HG03558 (cell line): ENCODE data around the gene PROP1.
"Not testable (repeated sequence)": the region's sequence is repeated elsewhere in the genome, so short reads cannot be mapped to it uniquely, and the experiment has no call there.

ENCODE experiments used
- ATAC-seq: cut with Tn5 transposase; IDR thresholded peaks from one replicate; pipeline ENCODE4 v1.9.1; 2021; ENCODE audit warnings: moderate number of reproducible peaks; ENCODE audit not compliant: unreplicated experiment; ENCODE audit errors: extremely low read depth

Gene PROP1

GRCh38 chr5:177949656-177950055 lies 46.4 kb downstream of the PROP1 start:
- not testable (repeated sequence) for ATAC-seq

- ATAC-seq: not testable (repeated sequence)
Measured at GRCh38 chr5:177949065-177949464, 47.0 kb downstream of the PROP1 start.

GRCh38 chr5:177947912-177948311 lies 48.1 kb downstream of the PROP1 start:
- ATAC-seq: not testable (repeated sequence)

GRCh38 chr5:177945601-177946283 lies 50.3 kb downstream of the PROP1 start:
- not testable (repeated sequence) for ATAC-seq

- ATAC-seq: not testable (repeated sequence)
Measured at GRCh38 chr5:177945145-177945544, 50.9 kb downstream of the PROP1 start.

DNA sequence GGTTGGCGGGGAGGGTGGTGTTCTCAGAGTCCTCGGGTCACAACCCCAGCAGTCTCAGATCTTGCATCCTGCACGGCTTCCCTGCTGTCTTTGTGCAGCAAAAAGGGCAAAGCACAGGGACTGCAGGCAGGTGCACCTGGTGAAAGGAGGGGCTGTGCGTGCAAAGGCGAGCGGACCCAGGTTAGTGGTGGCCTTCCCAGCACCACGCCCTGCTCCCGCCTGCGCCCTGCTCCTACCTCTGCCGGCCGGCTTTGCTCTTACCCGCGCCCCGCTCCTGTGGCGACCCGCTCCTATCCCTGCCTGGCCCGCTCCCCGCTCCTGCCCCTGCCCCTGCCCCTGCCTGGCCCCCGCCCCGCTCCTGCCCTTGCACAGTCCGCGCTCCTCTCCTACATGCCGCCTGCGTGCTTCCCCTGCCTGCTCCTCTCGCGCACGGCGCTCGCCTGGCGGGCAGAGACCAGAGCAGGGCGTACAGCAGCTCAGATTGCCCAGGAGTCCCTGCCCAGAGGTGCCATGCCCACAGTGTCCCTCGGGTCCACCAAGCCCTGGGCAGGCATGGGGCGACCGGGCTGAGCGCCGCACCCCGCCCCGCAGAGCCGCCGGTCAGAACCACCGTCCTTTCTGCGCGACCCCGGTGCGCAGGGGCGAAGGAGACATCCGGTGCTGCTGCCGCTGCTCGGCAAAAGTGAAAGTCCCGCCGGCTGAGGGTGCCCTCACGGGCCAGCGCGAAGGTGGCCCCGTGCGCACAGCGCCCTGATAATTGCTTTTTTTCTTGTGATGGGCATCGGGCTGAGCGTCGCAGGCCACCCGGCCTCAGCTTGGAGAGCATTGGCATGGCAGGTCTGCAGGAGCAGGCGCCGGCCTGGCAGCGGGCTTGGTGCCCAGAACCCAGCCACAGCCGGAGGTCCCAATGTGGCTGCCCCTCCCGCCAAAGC lies 52.0 kb downstream of the PROP1 start:
- ATAC-seq: not testable (repeated sequence)

- not testable (repeated sequence) for ATAC-seq
Measured at GRCh38 chr5:177942896-177943295, 53.1 kb downstream of the PROP1 start.
